CD8-positive, alpha-beta memory T cell (primary cell): ENCODE data around the gene TAGLN3. TPM values are rescaled to one million over a fixed set of nuclear protein-coding genes. Genes with fewer than 3 reads are reported as not detected.

Experiments used
- CTCF ChIA-PET: fragments of 350-600 bp; sonication (Branson Sonifier 250); formaldehyde crosslinking; loops from one replicate; lab custom pipeline; 2021; ENCODE audit warnings: antibody characterized with exemption; lab: Charles Lee
- POLR2A ChIA-PET: fragments of 350-600 bp; sonication (Branson Sonifier 250); formaldehyde crosslinking; loops from one replicate; lab custom pipeline; 2021; ENCODE audit warnings: antibody characterized with exemption; lab: Charles Lee
- DNase-seq, 5 donors: peaks; one replicate each; pipeline versions ENCODE4 v3.0.0 to v3.0.0-alpha.2; 2020 to 2022; ENCODE audit warnings: mixed read lengths in 1 of 5
- H3K27ac ChIP-seq: one replicate; pipeline ENCODE4 v1.7.0; 2013; ENCODE audit warnings: low read depth, mild to moderate bottlenecking, low read length, moderate library complexity
- H3K27me3 ChIP-seq: 2 replicates; pipeline ENCODE4 v1.7.0; 2013; ENCODE audit warnings: low read length, mild to moderate bottlenecking; ENCODE audit not compliant: insufficient read depth, poor library complexity, severe bottlenecking
- H3K36me3 ChIP-seq: 2 replicates; pipeline ENCODE4 v1.7.0; 2013; ENCODE audit warnings: mild to moderate bottlenecking, low read length, moderate library complexity; ENCODE audit not compliant: insufficient read depth
- H3K4me1 ChIP-seq: 2 replicates; pipeline ENCODE4 v1.7.0; 2013; ENCODE audit warnings: mild to moderate bottlenecking, low read length, moderate library complexity; ENCODE audit not compliant: insufficient read depth
- H3K4me3 ChIP-seq: 2 replicates; pipeline ENCODE4 v1.7.0; 2013; ENCODE audit warnings: mild to moderate bottlenecking, low read length
- H3K9me3 ChIP-seq: 2 replicates; pipeline ENCODE4 v1.7.0; 2013; ENCODE audit warnings: mild to moderate bottlenecking, low read length
- H3K27ac Mint-ChIP-seq, 8 donors: one replicate each; pipeline ENCODE4 v1.8.0; 2020 to 2021; ENCODE audit warnings: mixed read lengths in 8 of 8, mild to moderate bottlenecking in 6 of 8, inconsistent platforms in 3 of 8, moderate library complexity in 3 of 8
- H3K27me3 Mint-ChIP-seq, 2 donors: one replicate each; pipeline ENCODE4 v1.8.0; 2020 to 2021; ENCODE audit warnings: mixed read lengths in 2 of 2, mild to moderate bottlenecking in 1 of 2, moderate library complexity in 1 of 2
- H3K36me3 Mint-ChIP-seq, 3 donors: one replicate each; pipeline ENCODE4 v1.8.0; 2020 to 2021; ENCODE audit warnings: mixed read lengths in 3 of 3, inconsistent platforms in 1 of 3, mild to moderate bottlenecking in 1 of 3
- H3K4me1 Mint-ChIP-seq, 3 donors: one replicate each; pipeline ENCODE4 v1.8.0; 2020 to 2021; ENCODE audit warnings: mixed read lengths in 3 of 3, inconsistent platforms in 1 of 3, mild to moderate bottlenecking in 1 of 3
- H3K4me3 Mint-ChIP-seq, 7 donors: one replicate each; pipeline ENCODE4 v1.8.0; 2020 to 2021; ENCODE audit warnings: mixed read lengths in 7 of 7, mild to moderate bottlenecking in 6 of 7, moderate library complexity in 4 of 7, inconsistent platforms in 2 of 7
- H3K9me3 Mint-ChIP-seq, 5 donors: one replicate each; pipeline ENCODE4 v1.8.0; 2020 to 2022; ENCODE audit warnings: mixed read lengths in 5 of 5, mild to moderate bottlenecking in 3 of 5, moderate library complexity in 2 of 5, inconsistent platforms in 1 of 5
- polyA plus RNA-seq: library from polyadenylated mRNA; unstranded; fragments of 300-500 nt; fragmentation: Illumina TruSeq; gene quantifications from one replicate; pipeline ENCODE4 v1.2.3, GENCODE V29; 2021
- total RNA-seq, 2 experiments: library from RNA; stranded (reverse); gene quantifications; one replicate each; pipeline ENCODE4 v1.2.3, GENCODE V29; 2021

Gene TAGLN3
- total and polyA plus RNA-seq, 3 experiments from 2014 or later: not detected

DNA sequence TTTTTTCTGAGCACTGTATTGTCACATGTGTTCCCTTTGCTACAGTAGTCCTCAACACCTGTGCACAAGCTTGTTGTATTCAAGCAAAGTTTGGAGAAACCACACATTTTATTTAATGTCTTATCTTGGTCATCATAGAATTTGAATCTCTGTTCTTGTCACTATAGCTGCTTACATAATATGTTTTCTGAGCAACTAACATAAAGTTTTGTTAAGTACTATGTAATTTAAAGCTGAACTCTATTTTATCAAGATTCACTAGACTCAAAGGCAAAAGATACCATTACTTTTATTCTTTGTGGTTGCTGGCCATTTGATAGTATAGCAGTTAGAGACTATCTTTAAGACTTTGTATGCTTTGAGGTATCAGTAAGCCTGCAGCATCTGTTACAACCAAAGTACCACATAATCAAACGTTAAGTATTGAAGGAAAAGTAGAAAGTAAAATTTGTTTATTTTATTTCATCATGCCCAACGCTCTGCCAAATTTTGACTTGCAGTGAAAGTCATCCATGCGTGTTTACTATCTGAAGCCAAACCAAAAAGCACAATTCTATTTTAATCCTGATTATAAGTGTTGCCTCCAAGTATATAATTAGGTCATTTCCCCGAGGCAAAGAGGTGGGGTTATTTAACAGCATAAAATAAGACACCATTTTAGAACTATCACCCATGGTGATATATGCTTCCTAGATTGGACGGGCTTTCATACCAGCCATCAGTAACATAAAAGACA, 30.2 kb upstream of the TAGLN3 start:
- peaks cover 0 to 4% (median 3%) of the 10 kb centered on the region in 3 donors for H3K36me3 Mint-ChIP-seq
- Histone ChIP-seq H3K4me1 (peaks cover 3% of the 10 kb centered on the region), H3K27ac (no peak overlapping the region), H3K27me3 (no peaks in the 10 kb centered on the region), H3K4me3 (no peak overlapping the region), H3K9me3 (no peaks in the 10 kb centered on the region), H3K36me3 (no peaks in the 10 kb centered on the region)
- no peaks in the 10 kb centered on the region for H3K27me3 Mint-ChIP-seq
- no peak overlapping the region for H3K4me3 Mint-ChIP-seq
- no peaks in the 10 kb centered on the region for H3K9me3 Mint-ChIP-seq
- ChIA-PET CTCF (interaction anchor here (0.7 to 12.0 kb wide), 16 partner anchors 9 to 301 kb away, joined by 3 to 190 read pairs (median 6); partner anchors contain the start of gene ABHD10), POLR2A (interaction anchor here (1.2 kb wide), 1 partner anchor 11 kb away, joined by 5 read pairs; the partner anchor contains the start of gene ABHD10)
- H3K4me1 Mint-ChIP-seq: peaks cover 3 to 9% (median 4%) of the 10 kb centered on the region in 3 donors
- no peak for DNase-seq
- H3K27ac Mint-ChIP-seq: no peak overlapping the region

DNA sequence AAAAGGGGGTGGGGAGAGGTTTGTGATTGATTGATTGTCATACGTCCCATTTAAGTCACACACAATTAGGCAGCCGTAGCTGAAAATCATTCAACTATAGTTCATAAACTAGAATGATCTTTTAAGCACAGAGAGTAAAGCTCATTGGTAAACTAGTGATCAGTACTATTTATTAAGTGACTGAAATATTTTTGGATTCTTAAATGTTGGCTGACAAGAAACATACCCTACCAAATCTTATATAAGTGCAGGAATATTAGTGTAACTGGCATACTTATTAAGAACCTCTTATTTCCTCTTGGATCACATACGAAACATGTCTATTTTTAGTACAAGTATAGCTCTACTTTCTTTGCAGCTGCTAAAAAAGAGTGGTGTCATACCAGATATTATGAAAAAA, 28.3 kb upstream of the TAGLN3 start:
- no peaks in the 10 kb centered on the region for H3K36me3 ChIP-seq
- H3K27me3 ChIP-seq: no peaks in the 10 kb centered on the region
- POLR2A ChIA-PET: interaction anchor here (0.9 kb wide), 1 partner anchor 8 kb away, joined by 3 read pairs; the partner anchor contains the start of gene ABHD10
- Mint-ChIP-seq H3K36me3 (peaks cover 0 to 7% (median 4%) of the 10 kb centered on the region in 3 donors), H3K27ac (no peak overlapping the region), H3K9me3 (no peaks in the 10 kb centered on the region), H3K4me3 (no peak overlapping the region), H3K4me1 (peaks cover 3 to 9% (median 4%) of the 10 kb centered on the region in 3 donors), H3K27me3 (no peaks in the 10 kb centered on the region)
- peaks cover 3% of the 10 kb centered on the region for H3K4me1 ChIP-seq
- DNase-seq: no peak
- H3K9me3 ChIP-seq: no peaks in the 10 kb centered on the region
- no peak overlapping the region for H3K27ac ChIP-seq
- no peak overlapping the region for H3K4me3 ChIP-seq
- CTCF ChIA-PET: interaction anchor here (1.5 to 12.0 kb wide), 5 partner anchors 7 to 301 kb away, joined by 3 to 190 read pairs (median 9); partner anchors contain the start of gene ABHD10

DNA sequence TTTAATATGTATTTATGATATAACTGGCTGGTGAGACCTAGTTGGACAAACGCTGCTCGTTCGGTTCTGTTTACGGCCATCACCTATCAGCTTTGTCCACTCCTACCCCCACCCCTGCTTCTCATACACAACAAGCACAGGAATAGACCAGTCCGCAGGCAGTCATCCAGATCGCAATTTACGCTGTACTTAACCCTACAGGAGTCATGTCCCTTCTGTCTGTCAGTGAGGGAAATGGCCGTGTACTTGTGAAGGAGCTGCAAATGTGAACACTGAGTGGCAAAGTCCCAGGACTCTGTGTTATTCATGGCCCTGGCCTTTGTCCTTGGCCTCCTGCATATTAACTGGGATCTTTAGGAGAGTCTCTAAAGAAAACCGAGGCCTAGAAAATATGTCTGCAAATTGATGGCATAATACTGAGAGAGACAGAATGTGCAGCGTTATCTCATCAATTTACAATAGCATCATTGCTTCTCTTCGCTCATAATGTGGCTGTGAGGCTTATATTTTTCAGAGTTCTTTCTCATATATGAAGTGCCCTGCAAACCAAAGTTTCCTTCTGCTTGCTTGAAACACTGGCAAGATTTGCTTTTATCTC, 27.1 kb upstream of the TAGLN3 start:
- Histone ChIP-seq H3K27ac (no peak overlapping the region), H3K27me3 (no peaks in the 10 kb centered on the region), H3K9me3 (no peaks in the 10 kb centered on the region), H3K4me1 (peaks cover 3% of the 10 kb centered on the region), H3K4me3 (no peak overlapping the region), H3K36me3 (no peaks in the 10 kb centered on the region)
- CTCF ChIA-PET: interaction anchor here (2.4 to 12.0 kb wide), 2 partner anchors 42 to 255 kb away, joined by 6 to 190 read pairs; no protein-coding TSS in a partner anchor
- DNase-seq: no peak
- Mint-ChIP-seq H3K4me1 (peaks cover 3 to 9% (median 4%) of the 10 kb centered on the region in 3 donors), H3K27ac (no peak overlapping the region), H3K9me3 (no peaks in the 10 kb centered on the region), H3K4me3 (no peak overlapping the region), H3K27me3 (no peaks in the 10 kb centered on the region), H3K36me3 (peaks cover 0 to 7% (median 4%) of the 10 kb centered on the region in 3 donors)
- POLR2A ChIA-PET: no interaction called here

DNA sequence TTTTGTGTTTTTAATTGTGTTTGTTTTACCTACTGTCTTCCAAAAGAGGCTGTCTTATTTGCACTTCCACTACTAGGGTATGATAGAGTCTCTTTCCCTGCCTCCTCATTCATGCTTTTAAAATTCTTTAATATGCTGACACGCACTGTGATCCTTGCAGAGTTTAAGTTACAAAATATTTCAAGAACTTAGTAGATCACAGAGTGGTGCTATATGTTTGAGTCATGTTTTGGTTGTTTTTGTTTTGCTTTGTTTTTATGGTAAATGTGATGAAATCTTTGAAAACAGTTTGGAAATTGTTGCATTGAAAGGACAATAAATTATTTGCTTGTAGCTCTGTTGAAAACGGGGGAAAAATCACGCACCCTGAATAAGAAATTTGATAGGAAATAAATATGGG, 25.8 kb upstream of the TAGLN3 start:
- ChIA-PET POLR2A (no interaction called here), CTCF (interaction anchor here (0.9 to 12.0 kb wide), 2 partner anchors 30 to 256 kb away, joined by 3 to 190 read pairs; no protein-coding TSS in a partner anchor)
- no peak overlapping the region for H3K27ac ChIP-seq
- peaks cover 0 to 7% (median 2%) of the 10 kb centered on the region in 3 donors for H3K36me3 Mint-ChIP-seq
- H3K36me3 ChIP-seq: no peaks in the 10 kb centered on the region
- H3K4me3 Mint-ChIP-seq: no peak overlapping the region
- no peak overlapping the region for H3K4me3 ChIP-seq
- H3K27me3 Mint-ChIP-seq: no peaks in the 10 kb centered on the region
- H3K4me1 Mint-ChIP-seq: no peaks in the 10 kb centered on the region
- no peak overlapping the region for H3K27ac Mint-ChIP-seq
- H3K27me3 ChIP-seq: no peaks in the 10 kb centered on the region
- no peaks in the 10 kb centered on the region for H3K9me3 ChIP-seq
- no peaks in the 10 kb centered on the region for H3K4me1 ChIP-seq
- no peaks in the 10 kb centered on the region for H3K9me3 Mint-ChIP-seq
- DNase-seq: no peak

DNA sequence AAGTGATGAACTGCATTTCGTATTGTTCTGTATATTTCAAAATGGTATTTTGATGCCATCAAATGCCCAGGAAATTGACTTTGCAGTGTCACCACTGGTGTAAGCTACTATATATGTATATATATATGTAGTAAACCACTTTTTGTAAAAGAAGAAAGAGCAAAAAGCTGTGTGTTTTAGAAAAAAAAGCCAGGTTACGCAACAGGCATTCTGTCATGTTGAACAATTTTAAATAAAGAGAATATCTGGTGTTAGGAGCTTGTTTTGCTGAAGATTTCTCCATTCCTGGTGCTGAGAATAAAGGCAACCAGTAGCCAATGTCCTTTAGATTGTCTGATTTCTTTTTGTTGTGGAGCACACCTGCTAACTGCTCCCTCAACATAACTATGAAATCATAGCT, 23.6 kb upstream of the TAGLN3 start:
- Mint-ChIP-seq H3K9me3 (no peaks in the 10 kb centered on the region), H3K36me3 (peaks cover 0 to 11% (median 2%) of the 10 kb centered on the region in 3 donors), H3K4me3 (no peak overlapping the region), H3K4me1 (peaks cover 13 to 15% (median 13%) of the 10 kb centered on the region in 3 donors), H3K27me3 (peaks cover 0 to 2% of the 10 kb centered on the region in 2 donors), H3K27ac (peak overlapping the region in 1 of 8 donors; percentile 54)
- ChIA-PET POLR2A (no interaction called here), CTCF (interaction anchor here (1.0 to 2.4 kb wide), 3 partner anchors 115 to 259 kb away, joined by 3 to 14 read pairs (median 4); no protein-coding TSS in a partner anchor)
- H3K4me3 ChIP-seq: no peak overlapping the region
- no peaks in the 10 kb centered on the region for H3K9me3 ChIP-seq
- DNase-seq: no peak
- no peaks in the 10 kb centered on the region for H3K27me3 ChIP-seq
- H3K4me1 ChIP-seq: peaks cover 9% of the 10 kb centered on the region
- H3K36me3 ChIP-seq: no peaks in the 10 kb centered on the region
- no peak overlapping the region for H3K27ac ChIP-seq

DNA sequence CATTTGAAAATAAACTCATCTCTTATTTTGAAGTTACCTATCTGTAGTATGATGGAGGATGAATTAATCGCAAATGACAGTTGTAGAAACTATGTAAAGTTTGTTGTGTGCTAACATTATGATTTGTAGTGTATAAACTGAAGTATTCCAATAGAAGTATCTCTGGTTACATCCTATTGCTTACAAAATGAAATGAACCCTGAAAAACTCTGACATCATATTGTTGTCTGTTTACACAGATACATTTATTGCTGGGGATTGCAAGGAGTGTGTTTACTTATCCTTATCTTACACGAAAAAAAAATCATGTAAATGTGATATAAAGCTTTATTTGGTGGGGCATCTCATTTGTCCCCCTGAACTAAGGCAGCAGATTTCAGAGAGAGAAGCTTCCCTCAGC, 22.5 kb upstream of the TAGLN3 start:
- no peak overlapping the region for H3K27ac Mint-ChIP-seq
- ChIA-PET POLR2A (no interaction called here), CTCF (interaction anchor here (3.9 kb wide), 1 partner anchor 8 kb away, joined by 28 read pairs; no protein-coding TSS in a partner anchor)
- H3K27me3 Mint-ChIP-seq: peaks cover 0 to 2% of the 10 kb centered on the region in 2 donors
- no peak overlapping the region for H3K27ac ChIP-seq
- no peaks in the 10 kb centered on the region for H3K27me3 ChIP-seq
- H3K36me3 ChIP-seq: no peaks in the 10 kb centered on the region
- no peak for DNase-seq
- peaks cover 25 to 26% (median 25%) of the 10 kb centered on the region in 3 donors for H3K4me1 Mint-ChIP-seq
- H3K36me3 Mint-ChIP-seq: peaks cover 0 to 11% (median 2%) of the 10 kb centered on the region in 3 donors
- peak overlapping the region in 1 of 7 donors; percentile 43 for H3K4me3 Mint-ChIP-seq
- no peak overlapping the region for H3K4me3 ChIP-seq
- no peaks in the 10 kb centered on the region for H3K9me3 Mint-ChIP-seq
- no peaks in the 10 kb centered on the region for H3K9me3 ChIP-seq
- H3K4me1 ChIP-seq: peaks cover 20% of the 10 kb centered on the region

DNA sequence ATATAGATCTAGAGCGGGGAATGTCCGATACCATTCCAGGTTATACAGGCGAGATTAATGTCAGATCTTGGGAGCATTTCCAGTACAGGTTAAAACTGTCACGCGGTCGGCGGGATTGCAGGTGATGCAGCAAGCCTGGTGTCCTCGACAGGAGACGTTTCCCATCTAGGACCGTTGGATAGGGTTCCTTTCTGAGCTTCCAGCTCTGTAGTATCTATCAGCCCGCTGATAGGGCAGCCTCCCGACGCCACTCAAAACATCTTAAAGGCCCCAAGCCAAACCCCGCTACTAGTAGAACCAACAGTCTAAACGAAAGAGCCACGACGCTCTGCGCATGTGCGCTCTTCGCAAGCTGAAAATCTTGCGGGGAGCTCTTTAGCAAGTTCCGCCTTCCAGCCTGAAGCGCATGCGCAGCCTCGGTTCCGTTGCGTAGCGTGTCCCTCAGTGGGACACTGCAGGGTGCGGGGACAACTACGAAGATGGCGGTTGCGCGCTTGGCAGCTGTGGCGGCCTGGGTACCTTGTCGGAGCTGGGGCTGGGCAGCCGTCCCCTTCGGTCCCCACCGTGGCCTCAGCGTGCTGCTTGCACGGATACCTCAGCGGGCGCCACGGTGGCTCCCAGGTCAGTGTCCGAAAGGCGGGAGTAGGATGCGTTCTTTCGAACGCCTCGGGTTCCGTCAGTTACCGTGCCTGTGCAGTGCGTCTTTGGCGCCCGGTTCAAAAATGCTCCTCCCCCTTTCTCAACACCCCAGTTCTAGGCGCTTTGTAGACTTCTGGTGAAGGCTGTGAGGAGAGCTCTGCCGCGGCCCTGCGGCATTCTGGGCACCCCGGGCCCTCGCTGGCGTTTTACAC, 19.9 kb upstream of the TAGLN3 start, which contains the start of gene ABHD10:
TSS of gene ABHD10 (plus strand) at position 444 of the 851 bp plus-strand sequence. CDS start at position 480, 36 bp downstream.
- peak within 1 kb of the TSS; percentile 88 to 96 (median 92) for H3K27ac Mint-ChIP-seq
- no peaks in the 10 kb centered on the region for H3K27me3 ChIP-seq
- peaks cover 0 to 2% of the 10 kb centered on the region in 2 donors for H3K27me3 Mint-ChIP-seq
- H3K4me3 Mint-ChIP-seq: peak within 1 kb of the TSS; percentile 90 to 98 (median 93)
- no peaks in the 10 kb centered on the region for H3K9me3 ChIP-seq
- no peaks in the 10 kb centered on the region for H3K9me3 Mint-ChIP-seq
- CTCF ChIA-PET: interaction anchor here (0.7 to 3.9 kb wide), 14 partner anchors 10 to 552 kb away, joined by 3 to 28 read pairs (median 5); partner anchors contain the start of gene PHLDB2
- H3K36me3 ChIP-seq: no peaks in the 10 kb centered on the region
- peaks cover 32% of the 10 kb centered on the region for H3K4me1 ChIP-seq
- peak within 1 kb of the TSS; percentile 97 for H3K4me3 ChIP-seq
- H3K4me1 Mint-ChIP-seq: peaks cover 41 to 51% (median 46%) of the 10 kb centered on the region in 3 donors
- peak; percentile 92 to 99 (median 95) for DNase-seq
- peaks cover 0 to 21% (median 5%) of the 10 kb centered on the region in 3 donors for H3K36me3 Mint-ChIP-seq
- POLR2A ChIA-PET: interaction anchor here (0.5 to 2.1 kb wide), 11 partner anchors 9 to 651 kb away, joined by 3 to 13 read pairs (median 5); partner anchors contain the start of genes ATG3, PHLDB2 and SLC35A5
- H3K27ac ChIP-seq: peak within 1 kb of the TSS; percentile 87
